HEK293 (cell line): ENCODE results near the gene PDE4DIP.
"Not testable (repeated sequence)": the region's sequence is repeated elsewhere in the genome, so short reads cannot be mapped to it uniquely, and the experiment has no call there.

Experiments
- ZBTB7A ChIP-seq: fragments of 450-650 bp; formaldehyde crosslinking; IDR thresholded peaks from 2 replicates; pipeline ENCODE4 v1.5.1; 2016; ENCODE audit warnings: low read depth, missing biosample characterization, missing genetic modification characterization
- ZNF843 ChIP-seq: fragments of 450-650 bp; formaldehyde crosslinking; IDR thresholded peaks from 2 replicates; pipeline ENCODE4 v1.5.1; 2016; ENCODE audit warnings: missing biosample characterization, missing genetic modification characterization

- TF ChIP-seq ZBTB7A, ZNF843 (tag by site-specific recombination): not testable (repeated sequence)
Observed at GRCh38 chr1:149043056-149043455, 198.8 kb downstream of the PDE4DIP start.
